Bone marrow (tissue), 2 donors: ENCODE results near the gene MBNL2.
A peak's percentile ranks its signal among the peaks of the same experiment; 100 is the strongest.

Experiments
- DNase-seq, 2 donors: peaks; one replicate each; lab custom pipeline; 2025; lab: John Stamatoyannopoulos, UW

Gene MBNL2

GRCh38 chr13:97423300-97424045 is 201.3 kb downstream of the MBNL2 start:
- DNase-seq = no peak

- DNase-seq = no peak
Observed at GRCh38 chr13:97425590-97425989, 203.5 kb downstream of the MBNL2 start.

- DNase-seq = no peak
Observed at GRCh38 chr13:97426695-97427094, 204.6 kb downstream of the MBNL2 start.

- DNase-seq = no peak
Observed at GRCh38 chr13:97429681-97430081, 207.5 kb downstream of the MBNL2 start.

GRCh38 chr13:97430296-97430695 is 208.2 kb downstream of the MBNL2 start:
- DNase-seq = no peak

GRCh38 chr13:97431171-97431764 is 209.1 kb downstream of the MBNL2 start:
- DNase-seq = no peak

GRCh38 chr13:97432232-97432916 is 210.2 kb downstream of the MBNL2 start:
- DNase-seq = no peak

GRCh38 chr13:97432917-97433726 is 211.0 kb downstream of the MBNL2 start:
- peak; percentile 93 to 98 for DNase-seq

GRCh38 chr13:97433727-97434396 is 211.7 kb downstream of the MBNL2 start, which contains the start of gene RAP2A:
RAP2A (plus strand) TSS chr13:97434169; CDS start chr13:97434471, 302 bp downstream.
- DNase-seq = peak; percentile 68 to 85

GRCh38 chr13:97434397-97435201 is 212.5 kb downstream of the MBNL2 start:
- DNase-seq = peak in 1 of 2 donors; percentile 29

GRCh38 chr13:97435323-97435722 is 213.2 kb downstream of the MBNL2 start:
- DNase-seq = no peak

GRCh38 chr13:97435794-97436193 is 213.7 kb downstream of the MBNL2 start:
- DNase-seq = no peak

GRCh38 chr13:97436845-97437244 is 214.7 kb downstream of the MBNL2 start:
- no peak for DNase-seq

- no peak for DNase-seq
Observed at GRCh38 chr13:97437729-97438128, 215.6 kb downstream of the MBNL2 start.

- DNase-seq = no peak
Observed at GRCh38 chr13:97438856-97439595, 216.9 kb downstream of the MBNL2 start.

GRCh38 chr13:97440598-97441170 is 218.6 kb downstream of the MBNL2 start:
- no peak for DNase-seq

GRCh38 chr13:97441368-97441767 is 219.2 kb downstream of the MBNL2 start:
- no peak for DNase-seq
